ENCODE measurements around the gene ZNF576. TPM values are rescaled to one million over a fixed set of nuclear protein-coding genes. Genes with fewer than 3 reads are reported as not detected.
"Not testable (repeated sequence)": the region's sequence is repeated elsewhere in the genome, so short reads cannot be mapped to it uniquely, and the experiment has no call there.

ZNF576 gene
- polyA plus RNA-seq, 1 donor, result 13.5 TPM

- Histone ChIP-seq H3K4me1 (ENCODE audit: control insufficient read depth, insufficient read depth, low read length) (peaks cover 10% of the 10 kb centered on the region), H3K9me3 (ENCODE audit: control insufficient read depth, low read depth, low read length) (no peaks in the 10 kb centered on the region), H3K4me3 (ENCODE audit: low read length) (peak overlapping the region; percentile 80), H3K27ac (ENCODE audit: low read length) (peak overlapping the region; percentile 69), H3K36me3 (ENCODE audit: control insufficient read depth, insufficient read depth, low read length) (no peaks in the 10 kb centered on the region), H3K27me3 (ENCODE audit: control insufficient read depth, insufficient read depth, low read length) (no peaks in the 10 kb centered on the region)
- WGBS (ENCODE audit: insufficient coverage, low lambda C conversion rate), result 0% methylated on average over 3 of the region's 12 CpGs
- no peak for DNase-seq
Observed at GRCh38 chr19:43574424-43575155, 21.8 kb upstream of the ZNF576 start.

- Histone ChIP-seq H3K27me3 (ENCODE audit: control insufficient read depth, insufficient read depth, low read length) (no peaks in the 10 kb centered on the region), H3K4me3 (ENCODE audit: low read length) (peak within 1 kb of the TSS; percentile 80), H3K36me3 (ENCODE audit: control insufficient read depth, insufficient read depth, low read length) (no peaks in the 10 kb centered on the region), H3K27ac (ENCODE audit: low read length) (peak within 1 kb of the TSS; percentile 69), H3K9me3 (ENCODE audit: control insufficient read depth, low read depth, low read length) (no peaks in the 10 kb centered on the region), H3K4me1 (ENCODE audit: control insufficient read depth, insufficient read depth, low read length) (peaks cover 13% of the 10 kb centered on the region)
- WGBS (ENCODE audit: insufficient coverage, low lambda C conversion rate), result 0% methylated on average over 5 of the region's 51 CpGs
- peak; percentile 99 for DNase-seq
Observed at GRCh38 chr19:43575156-43575950, 21.0 kb upstream of the ZNF576 start, which contains the start of the genes PINLYP and XRCC1. TSS of gene PINLYP (plus strand) at chr19:43575801. CDS start at chr19:43577192, 1,391 bp downstream. TSS of gene XRCC1 (minus strand) at chr19:43575527. CDS start at chr19:43575458, 69 bp downstream.

- DNase-seq, result no peak
- Histone ChIP-seq H3K27me3 (ENCODE audit: control insufficient read depth, insufficient read depth, low read length) (no peaks in the 10 kb centered on the region), H3K27ac (ENCODE audit: low read length) (peak overlapping the region; percentile 63), H3K9me3 (ENCODE audit: control insufficient read depth, low read depth, low read length) (no peaks in the 10 kb centered on the region), H3K4me1 (ENCODE audit: control insufficient read depth, insufficient read depth, low read length) (peaks cover 16% of the 10 kb centered on the region), H3K36me3 (ENCODE audit: control insufficient read depth, insufficient read depth, low read length) (no peaks in the 10 kb centered on the region), H3K4me3 (ENCODE audit: low read length) (peak overlapping the region; percentile 80)
- WGBS (ENCODE audit: insufficient coverage, low lambda C conversion rate), result 100% methylated on average over 1 of the region's 37 CpGs
Observed at GRCh38 chr19:43575955-43576878, 20.2 kb upstream of the ZNF576 start.

- H3K27ac ChIP-seq (ENCODE audit: low read length), result no peak overlapping the region
- WGBS (ENCODE audit: insufficient coverage, low lambda C conversion rate), result 88% methylated on average over 2 of the region's 3 CpGs
- no peaks in the 10 kb centered on the region for H3K36me3 ChIP-seq (ENCODE audit: control insufficient read depth, insufficient read depth, low read length)
- no peak for DNase-seq
- H3K4me1 ChIP-seq (ENCODE audit: control insufficient read depth, insufficient read depth, low read length), result peaks cover 22% of the 10 kb centered on the region
- H3K9me3 ChIP-seq (ENCODE audit: control insufficient read depth, low read depth, low read length), result no peaks in the 10 kb centered on the region
- no peak overlapping the region for H3K4me3 ChIP-seq (ENCODE audit: low read length)
- no peaks in the 10 kb centered on the region for H3K27me3 ChIP-seq (ENCODE audit: control insufficient read depth, insufficient read depth, low read length)
Observed at GRCh38 chr19:43578787-43579186, 17.6 kb upstream of the ZNF576 start.

- Histone ChIP-seq H3K36me3 (ENCODE audit: control insufficient read depth, insufficient read depth, low read length) (peaks cover 8% of the 10 kb centered on the region), H3K27ac (ENCODE audit: low read length) (no peak overlapping the region), H3K4me3 (ENCODE audit: low read length) (no peak overlapping the region), H3K27me3 (ENCODE audit: control insufficient read depth, insufficient read depth, low read length) (no peaks in the 10 kb centered on the region), H3K4me1 (ENCODE audit: control insufficient read depth, insufficient read depth, low read length) (peaks cover 16% of the 10 kb centered on the region), H3K9me3 (ENCODE audit: control insufficient read depth, low read depth, low read length) (no peaks in the 10 kb centered on the region)
- DNase-seq, result peak in 1 of 2 donors; percentile 53
- WGBS (ENCODE audit: insufficient coverage, low lambda C conversion rate), result 0% methylated on average over 1 of the region's 7 CpGs
Observed at GRCh38 chr19:43581467-43581866, 14.9 kb upstream of the ZNF576 start.

- Histone ChIP-seq H3K9me3 (ENCODE audit: control insufficient read depth, low read depth, low read length) (no peaks in the 10 kb centered on the region), H3K27ac (ENCODE audit: low read length) (no peak overlapping the region), H3K4me3 (ENCODE audit: low read length) (no peak overlapping the region), H3K4me1 (ENCODE audit: control insufficient read depth, insufficient read depth, low read length) (peaks cover 16% of the 10 kb centered on the region), H3K36me3 (ENCODE audit: control insufficient read depth, insufficient read depth, low read length) (peaks cover 12% of the 10 kb centered on the region), H3K27me3 (ENCODE audit: control insufficient read depth, insufficient read depth, low read length) (no peaks in the 10 kb centered on the region)
- DNase-seq, result no peak
- WGBS (ENCODE audit: insufficient coverage, low lambda C conversion rate), result no CpG with 5 or more reads among the region's 2 CpGs
Observed at GRCh38 chr19:43582495-43582894, 13.9 kb upstream of the ZNF576 start.

- DNase-seq, result peak in 1 of 2 donors; percentile 33
- Histone ChIP-seq H3K36me3 (ENCODE audit: control insufficient read depth, insufficient read depth, low read length) (peaks cover 12% of the 10 kb centered on the region), H3K9me3 (ENCODE audit: control insufficient read depth, low read depth, low read length) (no peaks in the 10 kb centered on the region), H3K4me1 (ENCODE audit: control insufficient read depth, insufficient read depth, low read length) (peaks cover 16% of the 10 kb centered on the region), H3K27me3 (ENCODE audit: control insufficient read depth, insufficient read depth, low read length) (no peaks in the 10 kb centered on the region), H3K4me3 (ENCODE audit: low read length) (no peak overlapping the region), H3K27ac (ENCODE audit: low read length) (peak overlapping the region; percentile 50)
- 80% methylated on average over 1 of the region's 1 CpG for WGBS (ENCODE audit: insufficient coverage, low lambda C conversion rate)
Observed at GRCh38 chr19:43584484-43584883, 11.9 kb upstream of the ZNF576 start.

GRCh38 chr19:43586346-43586745 lies 10.0 kb upstream of the ZNF576 start:
- Histone ChIP-seq H3K27me3 (ENCODE audit: control insufficient read depth, insufficient read depth, low read length) (no peaks in the 10 kb centered on the region), H3K27ac (ENCODE audit: low read length) (no peak overlapping the region), H3K9me3 (ENCODE audit: control insufficient read depth, low read depth, low read length) (no peaks in the 10 kb centered on the region), H3K4me1 (ENCODE audit: control insufficient read depth, insufficient read depth, low read length) (peaks cover 8% of the 10 kb centered on the region), H3K4me3 (ENCODE audit: low read length) (no peak overlapping the region), H3K36me3 (ENCODE audit: control insufficient read depth, insufficient read depth, low read length) (peaks cover 20% of the 10 kb centered on the region)
- no peak for DNase-seq
- WGBS (ENCODE audit: insufficient coverage, low lambda C conversion rate), result no CpG with 5 or more reads among the region's 2 CpGs

- H3K4me1 ChIP-seq (ENCODE audit: control insufficient read depth, insufficient read depth, low read length), result not testable (repeated sequence)
- WGBS (ENCODE audit: insufficient coverage, low lambda C conversion rate), result no CpG with 5 or more reads among the region's 3 CpGs
Observed at GRCh38 chr19:43587029-43587428, 9.4 kb upstream of the ZNF576 start.

GRCh38 chr19:43589277-43589676 lies 7.1 kb upstream of the ZNF576 start:
- DNase-seq, result no peak
- Histone ChIP-seq H3K4me1 (ENCODE audit: control insufficient read depth, insufficient read depth, low read length) (peaks cover 12% of the 10 kb centered on the region), H3K36me3 (ENCODE audit: control insufficient read depth, insufficient read depth, low read length) (peaks cover 44% of the 10 kb centered on the region), H3K27ac (ENCODE audit: low read length) (no peak overlapping the region), H3K27me3 (ENCODE audit: control insufficient read depth, insufficient read depth, low read length) (no peaks in the 10 kb centered on the region), H3K4me3 (ENCODE audit: low read length) (no peak overlapping the region), H3K9me3 (ENCODE audit: control insufficient read depth, low read depth, low read length) (peaks cover 4% of the 10 kb centered on the region)
- 100% methylated on average over 2 of the region's 5 CpGs for WGBS (ENCODE audit: insufficient coverage, low lambda C conversion rate)

More at GRCh38 chr19:43587029-43587428, 9.4 kb upstream of the ZNF576 start:
- H3K4me3 ChIP-seq (ENCODE audit: low read length); H3K27ac ChIP-seq (ENCODE audit: low read length); H3K9me3 ChIP-seq (ENCODE audit: control insufficient read depth, low read depth, low read length); DNase-seq; H3K27me3 ChIP-seq (ENCODE audit: control insufficient read depth, insufficient read depth, low read length): not testable (repeated sequence)
- peaks cover 23% of the 10 kb centered on the region for H3K36me3 ChIP-seq (ENCODE audit: control insufficient read depth, insufficient read depth, low read length)

Measured in large intestine (tissue), 3 donors.